ENCODE results near the gene SMIM28.

- TF ChIP-seq MAX (IDR thresholded peaks at IDR 0.05; ENCODE audit: insufficient read depth, insufficient read length) (no peak), FOS (IDR thresholded peaks at IDR 0.05; ENCODE audit: borderline replicate concordance, insufficient read depth, low read length) (no peak), CTCF (IDR thresholded peaks at IDR 0.05; ENCODE audit: extremely low read depth in 1 of 2, insufficient read depth in 1 of 2, low read depth in 1 of 2, low read length in 2 of 2) (no peak)
Observed at GRCh38 chr6:138374230-138374629, 3.5 kb upstream of the SMIM28 start.
